Activated CD4-positive, alpha-beta T cell treated with anti-CD3 and anti-CD28 coated beads, Interleukin-2, amount 50 U/mL, for 48 hours (primary cell): ENCODE measurements around the gene RTN4.
"Not testable (repeated sequence)": the region's sequence is repeated elsewhere in the genome, so short reads cannot be mapped to it uniquely, and the experiment has no call there.

Source experiments
- DNase-seq, 2 experiments: peaks; one replicate each; pipeline ENCODE4 v3.0.0-alpha.2; 2020

Gene RTN4

GRCh38 chr2:55003706-55004639 lies 46.3 kb downstream of the RTN4 start:
- no peak for DNase-seq

- no peak for DNase-seq
Measured at GRCh38 chr2:55001716-55002115, 48.5 kb downstream of the RTN4 start.

DNA sequence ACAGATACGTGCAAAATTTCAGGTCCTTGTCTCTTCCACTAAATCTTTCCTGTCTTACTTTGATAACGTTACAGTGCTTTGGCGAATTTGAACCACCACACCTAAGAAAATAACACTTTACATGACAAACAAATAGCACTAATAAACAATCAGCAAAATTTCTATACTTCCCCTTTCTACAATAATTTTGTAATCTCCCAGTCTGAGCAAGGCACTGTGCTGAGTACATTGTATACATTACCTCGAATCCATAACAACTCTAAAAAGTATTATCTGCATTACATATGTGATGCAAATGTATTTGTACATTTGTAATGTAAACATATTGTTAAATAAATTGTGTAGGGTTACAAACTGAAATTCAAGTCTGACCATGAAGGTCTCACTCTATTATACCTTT lies 49.9 kb downstream of the RTN4 start:
- DNase-seq: no peak

- no peak for DNase-seq
Measured at GRCh38 chr2:54999182-54999581, 51.1 kb downstream of the RTN4 start.

DNA sequence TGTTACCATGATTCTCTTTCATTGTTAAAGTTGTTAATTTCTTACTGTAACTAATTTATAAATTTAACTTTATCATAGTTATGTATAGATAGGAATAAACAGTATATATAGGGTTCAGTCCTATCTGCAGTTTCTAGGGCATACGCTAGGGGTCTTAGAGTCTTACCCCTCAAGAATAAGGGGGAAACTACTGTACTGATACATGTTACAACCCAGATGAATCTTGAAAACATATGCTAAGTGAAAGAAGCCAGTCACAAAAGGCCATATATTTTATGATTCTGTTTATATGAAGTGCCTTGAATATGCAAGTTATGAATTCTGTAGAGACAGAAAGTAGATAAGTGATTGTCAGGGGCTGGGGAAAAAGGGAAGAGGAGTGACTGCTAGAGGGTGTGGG lies 52.4 kb downstream of the RTN4 start:
- DNase-seq: no peak

DNA sequence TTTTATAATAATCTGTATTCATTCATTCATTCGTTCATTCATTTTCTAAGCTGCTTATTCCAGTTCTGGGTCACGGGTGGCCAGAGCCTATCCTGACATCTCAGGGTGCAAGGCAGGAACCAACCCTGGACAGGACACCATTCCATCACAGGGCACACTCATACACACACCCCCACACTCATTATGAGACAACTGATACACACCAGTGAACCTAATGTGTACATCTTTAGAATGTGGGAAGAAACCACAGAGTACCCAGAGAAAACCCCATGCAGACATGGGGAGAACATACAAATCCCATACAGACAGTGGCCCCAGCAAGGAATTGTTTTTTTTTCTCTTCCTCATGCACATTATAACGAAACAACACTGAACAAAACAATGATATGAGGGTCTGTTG lies 54.7 kb downstream of the RTN4 start:
- no peak for DNase-seq

DNA sequence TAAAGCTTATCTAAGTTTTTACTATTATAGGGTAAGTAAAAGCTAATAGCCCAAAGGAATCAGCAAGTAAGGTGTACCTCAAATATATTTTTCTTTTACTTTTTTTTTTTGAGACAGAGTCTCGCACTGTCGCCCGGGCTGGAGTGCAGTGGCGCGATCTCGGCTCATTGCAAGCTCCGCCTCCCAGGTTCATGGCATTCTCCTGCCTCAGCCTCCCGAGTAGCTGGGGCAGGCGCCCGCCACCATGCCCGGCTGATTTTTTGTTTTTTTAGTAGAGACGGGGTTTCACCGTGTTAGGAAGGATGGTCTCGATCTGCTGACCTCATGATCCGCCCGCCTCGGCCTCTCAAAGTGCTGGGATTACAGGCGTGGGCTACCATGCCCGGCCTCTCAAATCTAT lies 59.6 kb downstream of the RTN4 start:
- not testable (repeated sequence) for DNase-seq

DNA sequence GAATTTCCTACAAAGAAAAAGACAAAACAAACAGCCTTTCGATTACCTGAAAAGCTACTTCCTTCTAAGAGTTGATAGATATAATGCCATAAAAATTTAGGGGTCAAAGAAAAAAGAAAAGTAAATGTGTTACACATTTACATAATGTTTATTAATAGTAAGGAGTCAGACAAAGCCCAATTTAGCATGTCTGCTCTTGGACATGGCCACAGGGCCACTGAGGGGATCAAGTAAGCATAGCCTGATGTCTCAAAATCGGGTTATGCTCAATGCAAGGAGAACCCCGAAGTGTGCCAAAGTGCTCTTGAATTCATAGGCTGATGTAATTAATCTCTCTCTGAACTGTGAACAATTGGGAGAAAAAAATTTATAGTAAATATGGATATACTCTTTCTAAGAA lies 61.6 kb downstream of the RTN4 start:
- DNase-seq: no peak

DNA sequence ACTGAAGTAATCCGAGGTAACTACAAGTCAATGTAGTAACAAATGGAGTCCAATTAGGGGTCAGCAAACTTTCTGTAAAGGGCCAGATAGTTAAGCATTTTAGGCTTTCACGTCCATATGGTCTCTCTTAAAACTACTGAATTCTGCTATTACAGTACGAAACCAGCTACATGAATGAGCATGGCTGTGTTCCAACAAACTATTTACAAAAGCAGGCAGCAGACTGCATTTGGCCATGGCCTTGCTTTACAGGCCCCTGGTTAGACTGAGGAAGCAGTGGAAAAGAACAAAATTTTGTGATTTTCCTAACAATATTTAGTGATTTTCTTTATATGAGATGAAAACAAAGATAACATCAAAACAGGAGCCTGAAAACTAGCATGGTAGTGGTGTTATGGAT lies 64.0 kb downstream of the RTN4 start:
- DNase-seq: no peak

DNA sequence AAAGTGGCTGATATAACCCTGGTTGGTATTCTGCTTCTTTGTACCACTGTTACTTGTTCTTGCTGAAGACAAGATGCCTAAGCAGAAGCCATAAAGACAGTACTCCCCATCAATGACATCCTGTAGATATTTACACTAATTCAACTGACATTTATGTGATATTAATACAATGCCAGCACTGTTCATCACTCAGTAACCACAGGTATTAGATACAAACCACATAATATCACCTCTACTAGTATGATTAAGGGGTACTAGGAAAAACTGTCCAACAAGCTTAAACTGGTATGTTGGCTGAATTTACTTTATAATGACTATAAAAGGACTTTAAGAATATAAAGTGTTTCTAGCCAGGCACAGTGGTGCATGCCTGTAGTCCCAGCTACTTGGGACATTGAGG lies 65.8 kb downstream of the RTN4 start:
- no peak for DNase-seq

GRCh38 chr2:54983345-54984220 lies 66.7 kb downstream of the RTN4 start:
- no peak for DNase-seq

DNA sequence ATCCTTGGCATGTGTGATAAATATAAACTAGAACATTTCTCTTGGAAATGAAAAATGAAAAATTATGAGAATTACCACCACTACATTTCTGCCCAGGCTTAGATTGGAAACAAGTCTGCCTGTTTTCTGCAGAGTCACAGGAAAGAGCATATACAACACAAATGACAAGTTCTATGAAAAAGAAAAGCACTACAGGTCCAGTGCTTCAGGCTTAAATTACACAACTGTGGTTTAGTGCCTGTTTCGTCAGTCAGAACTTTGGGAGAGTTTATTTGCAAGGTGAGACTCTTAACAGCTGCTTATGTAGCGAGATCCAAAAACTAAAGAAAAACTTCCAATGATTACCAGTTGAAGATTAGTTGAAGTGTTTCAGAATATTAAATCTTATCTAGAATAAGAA lies 68.9 kb downstream of the RTN4 start:
- no peak for DNase-seq

DNA sequence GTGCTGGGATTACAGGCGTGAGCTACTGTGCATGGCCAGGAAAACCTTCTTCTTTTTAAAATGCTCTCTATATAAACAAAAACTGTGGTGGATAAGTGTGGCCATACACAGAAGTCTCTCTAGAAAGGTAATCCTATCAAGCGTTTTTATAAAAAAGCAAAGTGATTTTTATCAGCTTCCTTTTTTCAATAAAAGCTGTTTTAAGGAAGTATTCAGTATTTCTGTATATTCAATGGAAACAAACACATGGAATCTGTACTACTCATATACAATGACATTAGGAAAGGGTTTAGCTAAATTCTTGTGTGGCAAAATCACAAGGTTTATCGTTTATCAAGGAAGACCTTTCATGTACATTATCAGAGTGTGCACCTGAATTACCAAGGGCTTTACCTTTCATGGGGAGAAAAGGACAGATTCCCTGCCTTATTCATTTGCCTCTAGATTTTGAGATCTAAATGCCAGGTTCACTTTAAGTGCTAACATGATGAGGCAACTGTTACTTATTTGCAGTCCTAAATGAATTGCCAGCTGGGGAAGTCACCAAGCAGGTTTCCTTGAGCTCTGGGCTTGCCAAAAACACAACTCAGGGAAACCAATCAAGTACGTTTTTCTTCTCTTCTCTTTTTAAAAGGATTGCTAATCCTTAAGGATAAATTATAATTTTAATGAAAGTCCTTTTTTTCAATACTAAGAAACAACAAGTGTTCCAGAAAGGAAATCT lies 70.8 kb downstream of the RTN4 start:
- no peak for DNase-seq

DNA sequence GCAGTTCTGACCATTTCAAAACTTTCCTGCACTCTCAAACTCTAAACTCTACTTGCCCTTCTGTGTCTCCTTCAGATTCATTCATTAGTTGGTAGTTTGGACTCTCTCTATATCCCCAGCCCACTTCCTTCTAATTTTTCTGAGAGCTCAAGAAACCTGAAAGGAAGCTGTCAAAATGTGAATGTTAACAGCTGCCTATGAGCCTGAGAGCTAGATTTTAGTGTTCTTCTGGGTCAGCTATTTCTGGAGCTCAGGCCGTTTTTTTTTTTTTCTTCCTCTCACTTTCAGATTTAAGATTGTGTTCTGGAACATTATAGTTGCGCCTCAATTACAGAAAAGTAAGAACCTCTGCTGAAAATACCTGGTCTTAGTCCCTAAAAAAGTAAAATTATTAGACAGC lies 73.1 kb downstream of the RTN4 start:
- no peak for DNase-seq

- no peak for DNase-seq
Measured at GRCh38 chr2:54975598-54976492, 74.4 kb downstream of the RTN4 start.

DNA sequence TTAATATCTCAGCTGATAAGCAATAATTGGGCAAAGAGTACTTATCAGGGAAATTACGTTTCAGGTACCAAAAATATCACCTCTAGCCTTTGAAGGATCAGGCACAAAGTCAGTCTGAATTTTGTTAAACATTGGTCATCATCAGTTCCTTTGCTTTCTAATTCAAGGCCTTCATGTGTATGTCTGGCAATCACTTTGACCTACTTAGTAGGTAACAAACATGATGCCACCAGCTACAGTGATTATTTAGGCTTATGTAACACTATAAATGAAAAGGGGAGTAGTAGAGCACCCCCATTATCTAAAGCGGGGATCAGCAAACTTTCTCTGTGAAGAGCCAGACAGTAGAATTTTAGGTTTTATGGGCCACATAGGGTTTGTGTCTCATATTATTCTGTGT lies 75.1 kb downstream of the RTN4 start:
- no peak for DNase-seq

DNA sequence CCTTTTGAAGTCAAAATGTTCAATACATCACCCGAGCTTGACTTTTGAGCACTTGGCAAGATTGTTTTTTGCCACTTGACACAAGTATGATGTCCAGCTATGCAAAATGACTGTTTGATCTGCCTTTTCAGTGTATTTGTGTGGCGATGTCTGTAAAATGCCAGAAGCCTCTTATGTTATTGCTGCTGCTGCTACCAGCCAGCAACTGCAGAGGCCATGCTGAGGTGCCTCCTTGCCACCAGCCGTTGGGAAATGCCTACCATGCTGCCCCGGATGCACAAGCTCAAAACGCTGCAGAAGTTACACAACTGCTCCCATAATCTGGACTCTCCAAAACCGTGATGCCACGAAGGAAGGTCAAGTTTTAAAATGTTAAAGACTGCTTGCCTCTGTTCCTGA lies 80.3 kb downstream of the RTN4 start:
- no peak for DNase-seq

- DNase-seq: no peak
Measured at GRCh38 chr2:54969295-54969939, 80.8 kb downstream of the RTN4 start.

GRCh38 chr2:54968561-54969218 lies 81.6 kb downstream of the RTN4 start:
- DNase-seq: no peak

DNA sequence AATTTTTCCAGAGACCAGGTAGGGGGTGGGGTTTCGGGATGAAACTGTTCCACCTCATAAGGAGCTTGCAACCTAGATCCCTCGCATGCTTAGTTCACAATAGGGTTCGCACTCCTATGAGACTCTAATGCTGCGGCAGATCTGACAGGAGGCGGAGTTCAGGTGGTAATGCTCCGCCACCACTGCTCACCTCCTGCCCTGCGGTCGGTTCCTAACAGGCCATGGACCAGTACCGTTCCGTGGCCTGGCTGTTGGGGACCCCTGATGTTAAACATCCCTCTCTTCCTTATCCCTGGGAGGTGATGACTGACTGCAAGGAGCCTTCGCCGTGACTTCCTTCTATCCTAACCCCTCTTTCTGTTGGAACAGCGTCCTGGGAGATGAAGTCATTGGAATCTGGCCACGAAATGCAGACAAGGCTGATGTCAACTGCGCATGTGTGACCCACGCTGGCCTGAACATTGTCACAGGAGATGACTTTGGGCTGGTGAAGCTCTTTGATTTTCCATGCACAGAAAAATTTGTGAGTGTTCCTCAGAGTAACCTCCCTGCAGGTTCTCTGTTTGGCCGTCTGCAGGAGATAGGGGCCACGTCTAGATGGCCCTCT lies 82.4 kb downstream of the RTN4 start:
- DNase-seq: no peak

DNA sequence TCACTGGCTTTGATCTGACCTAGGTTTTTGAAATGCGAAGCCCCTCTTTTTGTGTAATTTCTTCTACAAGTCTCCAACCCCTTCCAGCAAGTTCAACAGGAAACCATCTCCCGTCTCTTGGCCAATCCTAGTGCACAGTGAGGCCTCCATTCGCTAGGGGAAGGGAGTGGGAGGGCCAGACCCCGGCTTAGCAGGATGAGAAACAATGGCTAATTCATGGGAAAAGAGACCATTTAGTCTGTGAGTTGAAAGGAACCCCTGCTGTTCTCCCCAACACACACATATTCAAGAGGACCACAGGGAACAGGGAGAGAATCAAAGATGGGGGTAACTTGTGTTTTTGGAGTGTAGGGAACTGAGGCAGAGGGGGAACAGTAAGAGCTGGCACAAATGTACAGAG lies 83.0 kb downstream of the RTN4 start:
- DNase-seq: no peak
